C1 segment of cervical spinal cord (tissue), 14 donors: Measurements from ENCODE around the gene ANAPC2.
"Not testable (repeated sequence)": the region's sequence is repeated elsewhere in the genome, so short reads cannot be mapped to it uniquely, and the experiment has no call there.

Source experiments
- DNase-seq, 14 donors: peaks; one replicate each; lab custom pipeline; 2025; lab: John Stamatoyannopoulos, UW

Gene ANAPC2

DNA sequence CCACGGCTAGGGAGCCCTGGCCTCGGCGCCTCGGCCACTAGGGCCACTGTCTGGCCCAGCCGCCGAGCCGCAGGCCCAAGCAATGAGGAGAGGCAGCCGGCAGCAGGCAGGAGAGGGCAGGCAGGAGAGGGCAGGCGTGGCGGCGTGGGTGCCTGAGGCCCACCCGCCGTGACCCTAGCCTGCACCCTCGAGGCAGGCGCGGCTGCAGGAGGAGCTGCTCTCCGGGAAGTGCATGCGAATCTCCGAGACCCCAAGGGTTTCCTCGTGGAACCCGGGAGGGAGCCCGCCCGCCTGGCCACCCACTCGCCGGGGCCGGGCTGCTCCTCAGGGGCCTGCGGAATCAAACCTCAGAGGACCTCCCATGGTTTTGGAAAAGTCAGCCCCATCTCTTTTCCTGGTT is 40.1 kb downstream of the ANAPC2 start:
- no peak for DNase-seq

DNA sequence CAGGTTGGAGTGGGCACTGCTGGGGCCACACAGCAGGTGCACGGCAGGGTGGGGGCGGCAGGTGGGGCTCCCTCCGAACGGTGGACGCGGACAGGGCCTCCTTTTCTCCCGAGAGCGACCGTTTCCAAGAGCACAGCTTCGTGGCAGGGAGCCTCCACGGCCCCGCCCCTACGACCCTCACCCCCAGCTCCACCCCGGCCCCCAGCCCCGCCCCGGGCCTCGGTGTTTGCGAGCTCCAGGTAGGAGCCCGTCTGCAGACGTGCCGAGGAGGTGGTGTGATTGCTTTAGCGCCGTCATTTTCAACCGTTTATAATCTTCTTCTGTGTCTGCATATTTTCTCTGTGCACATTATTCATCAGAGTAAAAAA is 40.6 kb downstream of the ANAPC2 start:
- DNase-seq, result no peak

DNA sequence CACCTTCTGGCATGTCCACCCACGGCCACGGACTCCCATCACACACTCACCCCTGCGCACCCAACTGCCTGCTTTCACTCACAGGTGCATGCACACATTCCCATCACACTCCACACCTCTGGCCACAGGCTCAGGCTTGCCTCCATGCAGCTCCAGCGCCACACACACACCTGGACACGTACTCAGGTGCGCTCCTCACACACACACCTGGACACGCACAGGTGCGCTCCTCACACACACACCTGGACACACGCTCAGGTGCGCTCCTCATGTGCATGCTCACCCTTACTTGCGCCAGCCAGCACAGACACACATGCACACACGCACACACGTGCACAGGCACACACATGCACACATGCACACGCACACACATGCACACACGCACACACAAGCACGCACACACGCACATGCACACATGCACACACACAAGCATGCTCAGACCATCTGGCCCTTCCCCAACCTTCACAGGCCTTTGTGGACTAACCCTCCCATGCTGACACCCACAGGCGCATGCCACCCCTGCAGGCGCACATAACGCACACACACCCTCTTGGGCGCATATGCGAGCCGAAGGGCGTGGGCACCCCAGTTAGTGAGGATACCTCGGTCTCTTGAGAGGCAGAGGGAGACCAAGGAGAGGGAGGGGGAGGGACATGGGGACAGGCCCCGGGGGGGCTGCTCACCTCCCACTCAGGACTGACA is 41.1 kb downstream of the ANAPC2 start:
- no peak for DNase-seq

DNA sequence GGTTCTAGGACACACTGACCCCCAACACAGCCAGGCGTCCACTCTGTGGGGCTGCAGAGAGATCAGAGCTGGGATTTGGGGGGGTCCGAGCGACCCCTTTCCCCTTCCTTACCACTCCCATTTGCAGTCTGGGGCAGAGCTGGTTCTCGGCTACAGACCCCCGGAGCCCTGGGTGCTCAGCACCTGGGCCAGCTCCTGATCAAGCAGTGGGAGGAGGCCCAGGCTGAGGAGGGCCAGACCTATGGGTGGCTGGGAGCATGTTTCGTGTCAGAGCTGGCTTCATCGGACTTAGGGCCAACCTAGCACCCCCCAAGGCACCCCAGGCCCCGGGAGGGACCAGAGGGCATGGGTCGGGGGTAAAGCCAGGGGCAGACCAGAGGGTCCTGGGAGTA is 41.8 kb downstream of the ANAPC2 start:
- DNase-seq, result no peak

DNA sequence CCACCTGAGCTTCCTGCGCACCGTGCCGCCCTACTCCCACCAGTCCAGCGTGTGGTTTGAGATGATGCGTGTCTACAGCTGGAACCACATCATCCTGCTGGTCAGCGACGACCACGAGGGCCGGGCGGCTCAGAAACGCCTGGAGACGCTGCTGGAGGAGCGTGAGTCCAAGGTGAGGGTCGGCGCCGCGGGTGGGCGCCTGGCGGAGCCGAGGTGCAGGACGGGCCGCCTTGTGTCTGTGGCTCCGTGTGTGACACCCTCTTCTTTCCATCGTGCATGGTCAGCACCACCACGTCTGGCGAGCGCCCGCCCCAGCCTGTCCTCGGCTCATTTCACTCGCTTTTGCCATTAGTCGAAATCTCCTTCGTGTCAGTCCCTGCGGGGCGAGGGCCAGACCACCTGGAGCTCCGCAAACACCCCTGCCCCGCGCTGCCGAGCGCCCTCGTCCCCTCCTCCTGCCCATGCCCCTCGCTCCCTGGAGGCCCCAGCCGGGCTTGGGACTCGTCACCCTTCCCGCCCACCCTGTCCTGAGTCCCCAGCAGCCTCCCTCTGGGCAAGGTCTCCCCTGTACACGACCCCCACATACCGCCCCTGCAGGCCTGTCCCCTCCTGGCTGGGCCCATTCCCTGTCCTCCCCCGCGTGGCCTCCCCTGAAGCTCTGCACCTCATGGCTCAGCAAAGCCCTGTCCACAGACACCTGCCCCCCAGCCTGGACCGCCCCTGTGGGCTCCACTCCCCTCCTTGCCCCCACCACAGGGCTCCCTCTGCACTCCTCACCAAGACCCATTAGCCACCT is 42.4 kb downstream of the ANAPC2 start:
- DNase-seq, result no peak

DNA sequence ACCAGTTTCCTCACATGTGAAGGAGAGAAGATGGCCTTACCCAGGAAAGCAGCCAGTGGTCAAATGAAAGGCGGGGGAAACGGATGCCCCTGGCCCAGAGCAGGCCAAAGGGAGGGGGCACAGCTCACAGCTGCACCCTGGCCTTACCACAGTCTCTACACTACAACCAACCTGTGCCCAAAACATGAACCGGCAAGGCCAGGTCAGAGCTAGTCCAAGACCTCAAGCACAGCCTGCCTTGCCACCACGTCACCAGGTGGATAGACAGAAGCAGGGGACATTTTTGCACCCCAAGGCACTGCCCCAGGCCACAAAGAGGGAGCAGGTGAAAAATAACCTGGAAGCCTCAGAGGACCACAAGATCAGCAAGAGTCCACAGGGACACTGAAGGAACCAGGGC is 44.9 kb downstream of the ANAPC2 start:
- no peak for DNase-seq

DNA sequence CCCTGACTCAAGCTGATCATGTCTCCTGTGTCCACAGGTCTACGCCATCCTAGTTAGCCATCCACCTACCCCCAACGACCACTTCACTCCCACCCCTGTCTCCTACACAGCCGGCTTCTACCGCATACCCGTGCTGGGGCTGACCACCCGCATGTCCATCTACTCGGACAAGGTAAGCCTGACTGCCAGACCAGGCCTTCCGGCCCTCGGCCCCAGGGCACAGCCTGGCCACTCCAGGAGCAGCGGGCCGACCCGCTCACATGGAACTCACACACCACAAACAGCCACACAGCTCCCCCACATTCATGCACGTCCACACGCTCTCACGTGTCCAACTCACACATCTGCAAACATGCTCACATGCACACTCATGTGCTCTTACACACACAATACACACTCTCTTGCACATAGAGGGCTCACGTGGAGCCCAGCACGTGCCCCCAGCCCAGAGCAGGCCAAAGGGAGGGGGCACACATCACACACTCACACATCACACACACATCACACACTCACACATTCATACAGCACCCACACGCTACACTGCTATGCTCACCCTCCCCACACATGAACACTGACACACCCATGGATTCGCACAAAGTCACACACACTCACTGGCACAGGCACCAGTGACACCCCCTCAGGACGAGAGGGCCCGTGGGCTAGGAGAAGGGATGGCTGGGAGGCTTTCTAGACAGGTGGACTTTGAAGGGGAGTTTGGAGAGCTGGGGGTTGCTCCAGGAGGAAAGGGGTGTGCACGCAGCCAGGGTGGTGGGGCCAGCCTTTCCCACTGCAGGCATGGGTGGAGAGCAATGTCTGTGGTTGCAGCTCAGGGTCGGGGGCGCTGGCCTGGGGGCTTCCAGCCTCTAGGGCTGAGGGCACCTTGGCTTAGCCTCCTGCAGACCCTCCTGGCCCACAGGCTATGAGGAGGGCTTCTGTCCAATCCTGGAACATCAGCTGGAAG is 46.1 kb downstream of the ANAPC2 start:
- no peak for DNase-seq

DNA sequence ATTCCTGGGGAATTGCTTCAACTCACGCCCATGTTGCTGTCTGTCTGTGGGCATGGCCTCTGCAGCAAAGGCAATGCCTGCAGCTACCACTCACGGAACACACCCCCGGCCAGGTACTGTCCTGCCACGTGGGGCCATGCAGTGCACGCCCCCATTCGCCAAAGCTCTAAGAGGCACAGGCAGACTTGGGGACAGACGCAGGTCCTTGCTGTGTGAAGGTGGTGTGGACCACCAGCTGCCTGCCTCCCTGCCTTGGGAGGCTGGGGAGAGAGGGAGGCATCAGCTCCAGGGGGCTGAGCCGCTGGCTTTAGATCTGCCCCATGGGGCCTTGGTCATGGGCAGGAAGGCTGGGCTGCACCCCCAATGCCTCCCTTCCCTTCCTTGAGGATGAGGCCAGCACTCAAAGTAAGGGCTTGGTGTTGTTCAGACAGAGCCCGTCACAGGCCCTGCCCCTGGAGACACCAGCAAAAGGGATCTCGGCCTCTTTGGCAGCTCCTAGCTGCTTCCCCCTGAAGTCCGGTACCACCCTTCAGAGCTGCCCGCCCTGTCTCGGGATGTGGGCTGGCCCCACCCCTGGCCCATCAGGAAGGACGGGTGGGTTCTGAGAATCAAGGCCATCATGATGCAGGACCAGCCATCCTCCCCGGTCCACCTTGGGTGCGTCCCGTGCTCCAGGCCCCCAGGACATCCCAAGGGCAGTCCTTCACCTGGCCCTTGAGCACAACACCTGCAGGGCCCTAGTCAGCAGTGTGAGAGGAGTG is 47.1 kb downstream of the ANAPC2 start:
- DNase-seq, result no peak

DNA sequence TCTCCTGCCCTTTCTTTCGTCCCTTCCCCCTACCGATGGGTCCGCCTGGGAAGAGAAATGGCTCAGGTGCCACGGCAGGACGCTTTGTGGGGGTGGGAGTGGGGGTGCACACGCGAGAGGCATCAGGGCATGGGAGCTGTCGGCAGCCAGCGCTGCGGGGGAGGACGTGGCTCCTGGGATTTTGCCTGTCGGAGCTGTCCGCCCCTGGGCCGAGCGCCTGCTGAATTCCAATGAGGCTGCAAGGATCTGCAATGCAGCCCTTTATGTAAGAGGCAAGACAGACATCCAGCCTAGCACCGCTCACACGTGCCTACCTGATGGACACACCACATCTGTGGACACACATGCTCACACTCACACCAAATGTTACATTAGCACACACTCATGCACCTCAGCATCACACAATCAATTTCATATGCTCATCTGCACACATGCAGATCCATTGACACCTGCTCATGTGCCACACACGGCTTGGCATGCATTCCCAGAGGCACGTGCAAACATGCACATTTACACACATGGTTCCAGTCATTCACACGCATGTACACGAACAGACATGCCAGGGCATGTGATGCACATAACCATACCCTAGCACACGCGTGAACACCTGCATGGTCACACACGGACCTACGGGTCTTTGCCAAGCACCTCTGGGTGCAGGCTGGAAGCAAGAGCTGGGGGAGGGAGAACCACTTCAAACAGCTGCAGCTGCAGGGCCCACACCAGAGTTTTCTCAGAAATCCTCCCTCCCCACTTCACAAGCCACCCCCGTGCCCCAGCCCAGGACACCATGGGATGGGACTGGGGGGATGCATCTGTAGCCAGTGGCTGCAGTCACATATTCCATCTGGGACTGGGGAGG is 48.0 kb downstream of the ANAPC2 start:
- DNase-seq, result peak in 1 of 14 donors; percentile 41

DNA sequence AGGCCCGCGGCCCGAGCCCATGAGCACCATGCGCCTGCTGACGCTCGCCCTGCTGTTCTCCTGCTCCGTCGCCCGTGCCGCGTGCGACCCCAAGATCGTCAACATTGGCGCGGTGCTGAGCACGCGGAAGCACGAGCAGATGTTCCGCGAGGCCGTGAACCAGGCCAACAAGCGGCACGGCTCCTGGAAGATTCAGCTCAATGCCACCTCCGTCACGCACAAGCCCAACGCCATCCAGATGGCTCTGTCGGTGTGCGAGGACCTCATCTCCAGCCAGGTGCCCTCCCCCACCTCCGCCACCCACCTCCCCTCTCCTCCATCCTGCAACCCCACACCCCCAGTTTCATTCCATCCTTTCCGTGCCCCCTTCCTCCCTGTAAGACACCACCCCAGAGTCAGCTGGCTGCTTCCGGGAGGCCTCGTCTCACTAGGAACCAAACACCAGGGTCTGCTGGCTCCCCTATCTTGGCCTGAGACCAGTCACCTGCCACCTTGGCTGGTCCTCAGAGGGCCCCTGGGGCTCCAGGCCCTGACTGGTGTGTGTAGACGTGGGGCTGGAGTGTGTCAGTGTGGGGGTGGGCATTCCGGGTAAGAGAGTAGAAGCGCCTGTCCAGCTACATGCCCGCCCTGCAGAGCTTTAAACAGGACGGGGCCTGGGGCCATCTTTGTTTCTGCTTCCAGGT is 48.8 kb downstream of the ANAPC2 start:
- DNase-seq, result peak in 1 of 14 donors; percentile 53

DNA sequence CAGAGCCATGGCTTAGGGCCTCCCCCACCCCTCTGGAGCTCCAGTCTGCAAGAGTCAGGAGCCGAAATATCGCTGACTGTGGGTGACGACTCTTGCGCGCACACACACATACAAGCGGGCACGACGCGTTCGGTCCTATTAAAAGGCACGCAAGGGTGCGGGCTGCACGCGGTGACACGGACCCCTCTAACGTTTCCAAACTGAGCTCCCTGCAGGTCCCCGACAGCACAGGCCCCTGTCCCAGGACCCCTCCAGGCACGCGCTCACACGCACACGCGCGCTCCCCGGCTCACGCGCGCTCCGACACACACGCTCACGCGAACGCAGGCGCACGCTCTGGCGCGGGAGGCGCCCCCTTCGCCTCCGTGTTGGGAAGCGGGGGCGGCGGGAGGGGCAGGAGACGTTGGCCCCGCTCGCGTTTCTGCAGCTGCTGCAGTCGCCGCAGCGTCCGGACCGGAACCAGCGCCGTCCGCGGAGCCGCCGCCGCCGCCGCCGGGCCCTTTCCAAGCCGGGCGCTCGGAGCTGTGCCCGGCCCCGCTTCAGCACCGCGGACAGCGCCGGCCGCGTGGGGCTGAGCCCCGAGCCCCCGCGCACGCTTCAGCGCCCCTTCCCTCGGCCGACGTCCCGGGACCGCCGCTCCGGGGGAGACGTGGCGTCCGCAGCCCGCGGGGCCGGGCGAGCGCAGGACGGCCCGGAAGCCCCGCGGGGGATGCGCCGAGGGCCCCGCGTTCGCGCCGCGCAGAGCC is 49.5 kb downstream of the ANAPC2 start, which contains the start of gene GRIN1:
Gene GRIN1, plus strand, starts transcription at position 433 of the 746 bp plus-strand sequence. CDS start 333 bp downstream, outside the sequence.
- peak in 1 of 14 donors; percentile 74 for DNase-seq

DNA sequence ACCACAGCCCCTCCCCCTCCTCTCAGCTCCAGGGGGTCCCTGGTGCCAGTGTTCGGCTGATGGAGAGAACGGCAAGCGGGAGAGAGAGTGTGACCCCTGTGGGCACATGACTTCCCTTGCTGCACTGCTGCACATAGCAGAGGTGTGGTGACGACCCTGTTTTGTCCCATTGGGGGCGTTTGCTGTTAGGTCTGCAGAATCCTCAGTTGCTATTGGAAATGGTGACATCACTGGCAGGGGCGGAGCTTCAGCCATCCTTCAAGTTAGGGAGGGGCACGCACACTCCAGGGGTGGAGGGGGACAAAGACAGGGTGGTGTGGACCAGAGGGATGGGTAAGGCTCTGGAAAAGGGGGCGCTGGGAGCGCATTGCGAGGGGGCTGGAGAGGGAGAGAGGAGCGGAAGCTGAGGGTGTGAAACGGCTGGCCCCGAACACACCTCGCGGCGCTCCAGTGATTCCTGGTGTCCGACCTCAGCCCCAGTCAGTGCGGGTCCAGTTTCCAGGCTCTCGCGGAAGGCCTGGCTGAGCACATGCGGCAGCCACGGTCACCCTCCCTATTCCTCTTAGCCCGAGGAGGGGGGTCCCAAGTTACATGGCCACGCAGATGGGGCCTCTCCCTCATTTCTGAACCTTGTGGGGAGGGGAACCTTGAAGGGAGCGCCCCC is 50.2 kb downstream of the ANAPC2 start:
- peak in 1 of 14 donors; percentile 84 for DNase-seq

DNA sequence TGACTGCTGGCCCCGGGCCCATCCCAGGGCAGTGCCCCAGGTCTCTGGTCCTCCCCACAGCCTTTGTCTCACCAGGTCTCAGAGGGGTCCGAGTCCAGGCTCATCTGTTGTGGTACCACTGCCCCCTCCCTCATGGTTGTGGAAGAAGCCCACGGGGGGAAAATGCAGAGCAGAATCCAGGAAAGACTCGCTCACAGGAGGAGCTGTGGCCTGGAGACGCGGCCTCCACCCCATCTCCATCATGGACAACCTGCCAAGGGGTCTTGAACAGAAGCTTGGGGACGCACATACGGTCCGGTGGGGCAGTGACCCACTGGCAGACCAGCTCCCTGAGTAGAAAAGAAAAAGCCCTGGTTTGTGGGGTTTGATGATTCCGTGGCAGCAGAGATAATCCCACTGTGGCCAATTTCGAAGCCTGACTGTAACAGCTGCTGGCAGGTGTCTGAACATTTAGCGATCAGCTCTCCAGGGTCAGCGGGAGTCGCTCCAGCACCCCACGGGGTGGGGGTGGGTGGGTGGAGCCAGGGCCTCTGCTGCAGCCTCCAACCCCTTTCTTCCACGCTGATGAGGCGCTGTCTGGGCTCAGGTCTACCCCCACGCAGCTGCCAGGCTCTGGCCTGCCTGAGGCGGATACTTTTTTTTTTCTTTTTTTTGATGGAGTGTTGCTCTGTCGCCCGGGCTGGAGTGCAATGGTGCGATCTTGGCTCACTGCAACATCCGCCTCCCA is 51.3 kb downstream of the ANAPC2 start:
- no peak for DNase-seq

DNA sequence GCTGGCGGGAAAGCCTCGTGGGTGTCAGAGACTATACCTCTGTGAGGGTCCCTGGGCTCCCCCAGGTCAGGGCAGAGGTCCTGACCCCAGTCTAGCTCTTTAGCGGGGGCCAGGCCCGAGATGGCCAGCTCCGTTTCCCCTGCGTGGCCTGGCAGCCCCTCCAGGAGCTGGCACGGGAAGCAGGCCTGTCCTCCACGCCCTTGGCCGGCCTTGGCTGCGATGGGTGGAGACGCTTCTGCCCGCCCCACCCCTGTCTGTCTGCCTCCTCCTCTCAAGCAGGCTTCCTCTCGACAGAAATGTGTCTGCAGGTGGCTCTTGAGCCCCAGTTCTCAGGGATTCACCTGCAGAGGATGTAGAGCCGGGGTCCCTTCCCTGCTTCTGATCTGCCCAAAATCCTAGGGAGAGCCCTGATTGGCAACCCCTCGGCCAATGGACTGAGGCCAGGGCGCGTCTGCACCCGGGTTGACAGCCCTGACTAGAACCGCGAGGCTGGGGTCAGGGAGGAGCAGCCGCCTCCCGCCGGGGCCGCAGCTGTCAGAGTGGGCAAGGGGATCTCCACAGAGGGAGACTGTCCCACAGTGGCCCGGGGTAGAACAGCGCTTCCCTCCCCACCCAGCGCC is 52.0 kb downstream of the ANAPC2 start:
- peak in 1 of 14 donors; percentile 71 for DNase-seq

DNA sequence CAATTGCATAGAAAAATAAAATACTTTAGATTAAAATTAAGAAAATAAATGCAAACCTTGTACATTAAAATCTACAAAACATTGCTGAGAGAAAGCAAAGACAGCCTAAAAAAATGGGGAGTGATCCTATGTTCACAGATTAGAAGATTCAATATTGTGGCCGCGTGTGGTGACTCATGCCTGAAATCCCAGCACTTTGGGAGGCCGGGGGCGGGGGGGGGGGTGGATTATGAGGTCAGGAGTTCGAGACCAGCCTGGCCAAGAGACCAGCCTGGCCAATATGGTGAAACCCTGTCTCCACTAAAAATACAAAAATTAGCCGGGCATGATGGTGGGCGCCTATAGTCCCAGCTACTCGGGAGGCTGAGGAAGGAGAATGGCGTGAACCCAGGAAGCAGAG is 53.2 kb downstream of the ANAPC2 start:
- not testable (repeated sequence) for DNase-seq

DNA sequence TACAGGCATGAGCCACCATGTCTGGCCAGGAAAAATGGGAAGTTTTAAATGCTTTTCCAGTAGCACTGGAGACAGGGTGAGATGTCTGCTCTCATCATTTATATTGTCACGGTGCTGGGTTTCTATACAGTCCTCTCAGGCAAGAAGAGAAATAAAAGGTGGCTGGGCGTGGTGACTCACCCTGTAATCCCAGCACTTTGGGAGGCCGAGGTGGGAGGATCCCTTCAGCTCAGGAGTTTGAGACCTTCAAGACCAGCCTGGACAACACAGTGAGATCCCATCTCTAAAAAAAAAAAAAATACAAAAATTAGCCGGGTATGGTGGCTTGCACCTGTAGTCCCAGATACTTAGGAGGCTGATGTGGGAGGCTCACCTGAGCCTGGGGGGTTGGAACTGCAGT is 54.2 kb downstream of the ANAPC2 start:
- no peak for DNase-seq

DNA sequence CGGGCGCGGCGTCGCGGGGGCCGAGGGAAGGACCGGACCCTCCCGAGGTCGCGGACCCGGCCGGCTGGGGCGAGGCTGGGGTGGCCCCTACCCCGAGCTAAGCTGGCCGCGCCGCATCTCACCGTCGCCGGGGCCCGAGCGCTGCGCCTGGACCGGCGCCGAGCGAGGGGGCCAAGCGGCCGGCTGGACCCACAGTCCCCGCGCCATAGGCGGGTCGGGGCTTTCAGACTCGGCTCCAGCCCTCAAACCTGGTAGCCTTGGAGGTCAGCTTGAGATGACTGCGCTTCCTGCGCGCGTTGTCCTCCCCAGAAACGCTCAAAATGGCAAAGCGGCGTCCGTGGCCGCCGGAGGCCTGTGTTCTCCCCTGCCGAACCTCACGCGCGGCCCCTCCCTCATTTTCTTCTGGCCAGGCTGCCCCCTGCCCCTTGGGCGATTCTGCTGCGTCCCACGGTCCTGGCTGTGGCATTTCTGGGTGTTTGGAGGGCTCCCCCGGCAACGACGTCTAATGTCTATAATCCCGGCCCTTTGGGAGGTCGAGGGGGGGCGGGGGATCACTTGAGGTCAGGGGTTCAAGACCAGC is 58.1 kb downstream of the ANAPC2 start:
- no peak for DNase-seq
